ENCODE data around the gene FGFR1OP2.
"Not testable (repeated sequence)": the region's sequence is repeated elsewhere in the genome, so short reads cannot be mapped to it uniquely, and the experiment has no call there.

Gene FGFR1OP2

DNA sequence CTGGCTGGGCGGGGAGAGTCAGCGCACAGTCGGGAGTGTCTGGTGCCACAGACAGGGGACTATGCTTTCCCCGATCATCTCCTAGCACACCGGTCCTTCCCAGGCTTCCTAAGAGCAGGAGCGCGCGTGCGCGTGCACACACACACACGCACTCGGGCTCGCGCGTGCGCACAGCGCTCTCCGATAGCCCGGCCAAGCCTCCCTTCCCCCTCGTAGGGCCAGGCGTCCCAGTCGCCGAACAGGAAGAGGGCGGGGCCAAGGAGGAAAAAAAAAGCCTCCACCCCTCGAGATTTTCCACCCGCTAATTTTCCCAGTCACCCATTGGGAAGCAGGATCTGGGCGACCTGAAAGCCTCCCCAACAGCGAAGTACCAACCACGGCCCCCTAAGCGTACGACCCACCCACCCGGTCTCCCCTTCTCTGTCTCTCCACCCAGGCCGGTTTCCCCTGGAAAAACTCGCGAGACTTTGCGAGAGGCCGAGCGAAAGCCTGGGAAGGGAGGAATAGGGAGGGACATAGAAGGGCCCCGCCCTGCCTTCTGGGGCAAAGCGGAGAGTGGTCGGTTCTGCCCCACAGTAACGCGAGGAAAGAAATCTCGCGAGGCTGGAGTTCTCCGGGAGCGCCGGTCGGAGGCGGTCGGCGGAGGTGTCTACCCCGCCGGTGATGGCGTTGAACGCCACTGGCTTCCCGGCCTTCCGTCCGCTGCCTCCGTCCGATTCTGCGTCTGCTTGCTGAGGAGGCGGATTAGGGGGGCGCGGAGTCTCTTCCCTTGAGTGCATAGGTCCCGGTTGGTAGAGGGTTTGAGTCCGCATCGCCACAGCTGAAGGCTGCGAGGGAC is at the start of gene FGFR1OP2, which contains the start of gene INTS13:
Gene FGFR1OP2, plus strand, starts transcription at position 608 of the 838 bp plus-strand sequence. CDS start 15,689 bp downstream, outside the sequence.
Gene INTS13, minus strand, starts transcription at position 119 of the 838 bp plus-strand sequence. CDS start 1,178 bp downstream, outside the sequence.
- DNase-seq, result peak; percentile 98

DNA sequence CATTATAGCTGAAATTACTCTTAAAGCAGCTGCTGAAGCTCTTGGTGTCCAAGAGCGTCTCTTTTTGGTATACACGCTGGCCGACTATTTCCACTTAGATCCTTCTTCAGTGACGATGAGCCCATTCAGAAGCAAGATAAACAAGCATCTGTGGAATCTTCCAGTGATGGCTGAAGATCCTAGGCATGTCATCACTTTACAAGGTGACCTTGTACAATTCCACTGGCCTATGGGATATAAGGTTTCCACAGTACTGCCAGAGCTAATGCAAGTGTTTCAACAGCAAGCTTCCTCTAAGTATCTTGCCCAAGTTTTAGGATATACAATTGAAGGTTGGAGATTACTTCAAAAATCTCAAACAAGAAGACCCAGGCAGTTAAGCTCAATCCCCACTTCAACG is 47.5 kb upstream of the FGFR1OP2 start:
- DNase-seq, result no peak

DNA sequence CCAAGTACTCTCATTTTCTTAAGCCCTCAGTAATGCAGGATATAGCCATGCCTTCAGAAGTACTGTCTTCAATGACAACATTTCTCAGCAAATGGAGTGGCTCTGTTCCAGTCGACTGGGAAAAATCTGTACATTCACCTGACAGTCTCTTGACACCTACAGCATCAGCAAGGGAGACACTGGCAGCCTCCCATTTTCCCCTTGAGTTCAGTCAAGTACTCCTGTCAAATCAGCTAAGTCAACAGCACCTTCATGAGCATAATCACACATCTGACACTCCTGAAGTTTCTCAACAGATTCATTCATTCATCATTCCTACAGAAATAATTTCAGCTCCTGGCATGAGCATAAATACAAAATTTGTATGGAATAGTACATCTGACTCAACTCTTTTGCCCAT is 46.6 kb upstream of the FGFR1OP2 start:
- no peak for DNase-seq

DNA sequence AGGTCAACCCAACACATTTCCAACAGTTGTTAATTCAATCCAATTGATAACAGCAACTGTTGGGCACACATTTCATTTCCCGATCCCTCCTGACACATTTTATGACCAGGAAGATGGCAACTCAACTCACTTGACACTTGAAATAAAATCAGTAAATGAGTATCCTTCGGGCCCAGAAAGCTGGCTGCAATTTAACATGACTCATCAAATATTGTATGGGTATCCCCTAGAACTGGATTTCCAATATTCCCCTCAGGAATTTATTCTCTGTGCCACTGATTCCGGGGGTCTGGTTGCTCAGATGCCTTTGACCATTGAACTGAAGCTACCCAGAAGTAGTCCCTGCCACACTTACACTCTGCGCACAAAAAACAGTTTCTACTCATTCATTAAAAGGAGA is 42.6 kb upstream of the FGFR1OP2 start:
- no peak for DNase-seq

DNA sequence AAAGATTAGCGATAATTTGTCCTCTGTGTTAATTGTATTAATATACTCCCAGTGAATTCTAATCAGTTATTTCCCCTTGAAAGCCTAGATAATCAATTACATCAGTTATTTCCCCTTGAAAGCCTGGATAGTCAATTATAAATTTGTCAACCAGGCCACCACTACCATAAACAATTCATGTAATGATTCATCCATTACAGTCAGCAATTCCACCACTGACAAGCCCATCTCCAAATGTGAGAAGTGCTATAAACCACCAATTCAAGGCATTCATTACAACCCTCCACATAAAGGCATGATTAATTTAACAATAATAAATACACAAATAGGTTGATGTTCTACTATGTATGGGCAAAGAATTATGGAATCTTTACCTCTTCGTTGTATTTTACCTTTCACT is 41.4 kb upstream of the FGFR1OP2 start:
- no peak for DNase-seq

DNA sequence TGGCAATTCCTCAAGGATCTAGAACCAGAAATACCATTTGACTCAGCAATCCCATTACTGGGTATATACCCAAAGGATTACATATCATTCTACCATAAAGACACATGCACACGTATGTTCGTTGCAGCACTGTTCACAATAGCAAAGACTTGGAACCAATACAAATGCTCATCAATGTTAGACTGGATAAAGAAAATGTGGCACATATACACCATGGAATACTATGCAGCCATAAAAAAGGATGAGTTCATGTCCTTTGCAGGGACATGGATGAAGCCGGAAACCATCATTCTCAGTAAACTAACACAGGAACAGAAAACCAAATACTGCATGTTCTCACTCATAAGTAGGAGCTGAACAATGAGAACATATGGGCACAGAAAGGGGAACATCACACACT is 34.9 kb upstream of the FGFR1OP2 start:
- DNase-seq, result not testable (repeated sequence)

DNA sequence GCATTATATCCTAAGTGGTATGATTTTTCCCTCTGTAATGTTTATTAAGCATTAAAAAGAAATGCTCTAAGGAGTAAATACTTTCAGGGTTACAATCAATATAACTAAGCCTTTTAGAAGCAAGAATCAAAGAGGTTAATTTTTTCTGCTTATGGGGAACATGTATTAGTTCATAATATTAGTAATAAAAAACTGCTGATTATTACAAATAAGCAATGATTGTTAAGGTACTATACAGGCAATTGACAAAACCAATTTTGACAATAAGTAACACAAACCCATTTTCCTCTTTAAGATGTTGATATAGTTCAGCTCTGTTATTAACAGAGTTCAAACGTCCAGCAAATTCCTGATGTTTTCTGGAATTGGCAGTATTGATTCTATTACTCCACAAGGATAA is 32.2 kb upstream of the FGFR1OP2 start:
- DNase-seq, result no peak

DNA sequence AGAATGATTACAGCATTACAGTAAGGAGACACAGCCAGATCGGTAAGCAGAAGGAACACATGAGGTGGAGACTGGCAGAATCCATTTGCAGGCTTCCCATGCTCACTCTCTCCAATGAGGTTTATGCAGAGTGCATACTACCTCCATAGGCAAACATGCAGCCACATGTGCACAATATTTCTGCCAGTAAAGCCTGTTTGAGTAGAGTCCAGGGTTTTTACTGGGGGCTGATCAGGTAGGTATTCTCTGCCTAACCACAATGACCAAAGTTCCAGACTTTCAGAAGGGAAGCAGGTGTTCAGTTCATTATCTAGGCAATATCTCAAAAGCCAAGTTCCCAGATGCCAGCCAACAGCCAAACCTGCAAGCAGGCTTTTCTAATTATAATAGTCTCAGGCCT is 31.6 kb upstream of the FGFR1OP2 start:
- DNase-seq, result no peak

DNA sequence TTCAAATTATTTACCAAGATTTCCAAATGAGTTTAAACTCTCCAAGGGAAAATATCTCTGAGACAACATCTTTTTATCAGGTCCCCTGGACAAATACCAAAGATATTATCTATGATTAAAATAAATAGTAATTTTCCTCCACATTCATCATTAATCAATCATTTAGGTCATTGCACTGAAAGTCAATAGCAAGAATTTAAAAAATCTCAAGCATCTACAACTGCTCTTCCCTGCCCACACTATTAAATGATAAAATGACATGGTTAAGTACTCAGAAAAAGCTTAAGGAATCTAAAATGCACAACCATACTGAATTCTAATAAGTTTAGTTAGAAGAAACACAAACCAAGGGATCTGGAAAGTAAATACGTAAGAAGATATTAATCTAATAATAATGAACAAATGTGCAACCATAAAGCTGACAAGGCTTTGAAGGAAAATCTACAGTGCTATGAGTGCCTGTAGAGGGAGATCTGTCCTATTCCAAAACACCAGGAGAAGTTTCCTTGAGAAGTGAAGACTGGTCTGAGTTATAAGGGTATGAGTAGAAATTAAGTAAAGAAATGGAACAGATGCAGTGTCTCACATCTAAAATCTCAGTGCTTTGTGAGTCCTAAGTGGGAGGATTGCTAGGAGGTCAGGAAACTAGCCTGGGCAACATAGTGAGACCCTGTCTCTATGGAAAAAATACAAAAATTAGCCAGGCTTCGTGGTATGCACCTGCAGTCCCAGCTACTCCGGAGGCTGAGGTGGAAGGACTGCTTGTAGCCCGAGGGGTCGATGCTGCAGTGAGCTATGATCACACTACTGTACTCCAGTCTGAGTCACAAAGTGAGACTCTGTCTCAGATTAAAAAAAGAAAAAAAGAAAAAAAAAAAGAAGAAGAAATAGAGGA is 19.7 kb upstream of the FGFR1OP2 start:
- no peak for DNase-seq

DNA sequence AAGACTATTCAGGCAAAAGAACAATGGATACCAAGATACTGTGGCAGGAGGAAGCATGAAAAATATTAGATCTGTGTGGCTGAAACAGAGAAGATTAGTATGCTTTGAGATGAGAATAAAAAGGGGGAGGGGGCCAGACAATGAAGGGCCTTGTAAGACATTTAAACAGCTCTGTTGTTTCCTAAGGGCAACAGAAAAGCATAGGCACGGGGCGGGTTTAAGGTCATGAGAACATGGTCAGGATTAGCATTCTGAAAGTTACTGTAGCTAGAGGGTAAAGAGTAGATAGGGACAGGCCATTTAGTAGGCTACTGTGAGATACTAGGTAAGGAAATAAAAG is 19.1 kb upstream of the FGFR1OP2 start:
- no peak for DNase-seq

DNA sequence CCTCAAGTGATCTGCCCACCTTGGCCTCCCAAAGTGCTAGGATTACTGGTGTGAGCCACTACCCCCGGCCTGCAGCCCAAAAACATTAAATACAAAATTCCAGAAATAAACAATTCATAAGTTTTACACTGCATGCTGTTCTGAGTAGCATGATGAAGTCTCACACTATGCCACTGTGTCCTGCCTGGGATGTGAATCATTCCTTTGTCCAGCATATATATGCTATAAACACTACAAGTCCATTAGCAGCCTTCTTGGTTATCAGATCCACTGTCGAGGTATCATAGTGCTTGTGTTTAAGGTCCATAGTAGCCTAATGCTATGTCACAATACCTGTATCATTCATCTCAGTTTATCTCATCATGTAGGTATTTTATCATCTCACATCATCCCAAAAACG is 16.4 kb upstream of the FGFR1OP2 start:
- no peak for DNase-seq

DNA sequence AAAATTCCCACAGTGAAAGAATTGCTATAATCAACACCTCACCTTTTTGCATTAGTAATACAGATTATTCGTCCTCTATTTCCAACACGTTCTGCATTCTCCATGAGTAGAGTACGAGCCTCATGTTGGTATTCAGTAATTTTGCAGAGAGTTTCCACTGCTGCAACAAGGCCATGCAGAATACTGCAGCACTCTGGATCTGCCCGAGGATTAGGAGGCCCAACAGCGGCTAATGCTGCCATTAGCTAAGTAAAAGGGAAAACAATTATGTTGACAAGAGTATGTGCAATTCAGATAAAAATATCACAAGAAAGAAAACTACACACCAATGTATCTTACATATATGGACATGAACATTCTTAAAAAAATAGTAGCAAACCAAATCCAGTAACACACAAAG is 9.6 kb upstream of the FGFR1OP2 start:
- DNase-seq, result no peak

DNA sequence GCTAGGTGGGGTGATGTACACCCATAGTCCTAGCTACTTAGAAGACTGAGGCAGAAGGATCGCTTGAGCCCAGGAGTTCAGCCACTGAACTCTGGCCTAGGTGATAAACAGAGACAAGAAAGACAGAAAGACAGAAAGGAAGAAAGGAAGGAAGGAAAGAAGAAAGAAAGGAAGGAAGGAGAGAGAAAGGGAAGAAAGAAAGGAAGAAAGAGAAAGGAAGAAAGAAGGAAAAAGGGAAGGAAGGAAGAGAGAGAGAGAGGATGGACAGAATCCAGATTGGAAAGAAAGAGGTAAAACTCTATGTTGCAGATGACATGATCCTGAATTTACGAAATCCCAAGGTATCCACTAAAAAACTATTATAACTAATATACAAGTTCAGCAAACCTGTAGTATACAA is 8.7 kb upstream of the FGFR1OP2 start:
- DNase-seq, result no peak

DNA sequence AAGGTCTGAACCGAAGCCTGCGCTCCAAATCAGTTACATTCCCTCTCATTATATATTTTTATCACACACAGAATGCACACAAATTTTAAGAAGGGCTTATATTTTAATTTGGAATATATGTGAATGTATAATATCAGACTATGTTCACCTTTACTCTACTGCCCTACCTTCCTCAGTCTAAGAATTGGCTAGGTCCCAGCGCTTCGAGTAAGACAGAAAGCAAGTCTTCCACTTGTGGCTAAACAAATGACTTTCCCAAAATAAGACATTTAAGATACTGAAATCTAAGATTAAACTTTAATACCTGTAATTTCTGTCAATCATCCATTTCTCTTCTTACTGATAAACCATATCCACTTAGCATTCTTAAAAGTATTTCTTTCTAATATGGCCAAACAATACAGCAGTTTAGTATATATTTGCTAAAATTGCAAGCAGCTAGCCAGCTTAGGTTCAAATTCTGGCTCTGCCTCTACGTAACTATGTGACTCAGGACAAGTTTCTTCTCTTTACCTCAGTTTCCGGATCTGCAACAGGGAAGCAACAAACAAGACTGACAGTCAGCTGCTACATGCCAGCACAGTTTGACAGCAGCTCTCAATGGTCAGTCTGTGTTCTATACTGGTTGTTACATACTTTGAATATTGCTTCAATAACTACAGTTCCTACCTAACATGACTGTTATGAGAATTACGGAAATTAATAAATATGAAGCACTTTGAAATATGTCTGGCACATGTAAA is 2.5 kb upstream of the FGFR1OP2 start:
- peak in 1 of 2 donors; percentile 34 for DNase-seq

DNA sequence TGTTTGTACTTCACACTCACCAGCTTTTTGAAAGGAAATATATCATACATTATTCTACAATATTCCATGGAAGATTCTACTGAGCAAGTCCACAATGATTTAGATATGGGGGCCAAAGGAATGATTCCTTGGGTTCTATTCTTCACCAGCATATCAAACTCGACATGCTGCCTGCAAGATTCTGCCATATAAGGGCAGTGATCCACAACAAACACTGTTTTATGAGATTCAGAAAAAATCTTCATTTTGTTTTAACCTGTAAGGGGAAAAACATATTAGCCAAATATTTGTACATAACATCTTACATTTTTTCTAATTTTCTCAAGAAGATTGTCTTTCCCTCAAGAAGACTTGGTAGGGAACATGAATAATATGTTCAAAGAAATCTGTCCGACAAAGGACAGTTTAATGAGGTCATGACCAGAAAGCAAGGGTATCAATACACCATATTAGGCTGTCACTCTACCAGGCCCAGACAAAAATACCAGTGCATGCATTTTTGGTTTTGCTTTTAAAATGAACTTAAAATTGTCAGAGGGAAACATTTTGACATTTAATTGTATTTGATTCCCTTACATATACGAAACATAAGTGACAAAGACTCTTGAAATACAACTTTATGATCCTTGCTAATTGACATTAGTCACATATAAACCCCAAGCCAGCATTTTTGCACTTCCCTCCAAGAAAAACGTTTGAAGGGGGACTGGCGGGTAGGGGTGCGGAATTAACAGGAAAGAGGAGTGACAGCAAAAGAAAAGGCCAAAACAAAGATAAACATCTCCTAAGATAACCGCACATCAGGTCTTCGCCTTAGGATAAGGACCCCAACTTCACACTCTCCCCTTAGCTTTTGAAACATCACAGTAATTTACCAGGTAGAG is 1.5 kb upstream of the FGFR1OP2 start:
- DNase-seq, result peak in 1 of 2 donors; percentile 30

DNA sequence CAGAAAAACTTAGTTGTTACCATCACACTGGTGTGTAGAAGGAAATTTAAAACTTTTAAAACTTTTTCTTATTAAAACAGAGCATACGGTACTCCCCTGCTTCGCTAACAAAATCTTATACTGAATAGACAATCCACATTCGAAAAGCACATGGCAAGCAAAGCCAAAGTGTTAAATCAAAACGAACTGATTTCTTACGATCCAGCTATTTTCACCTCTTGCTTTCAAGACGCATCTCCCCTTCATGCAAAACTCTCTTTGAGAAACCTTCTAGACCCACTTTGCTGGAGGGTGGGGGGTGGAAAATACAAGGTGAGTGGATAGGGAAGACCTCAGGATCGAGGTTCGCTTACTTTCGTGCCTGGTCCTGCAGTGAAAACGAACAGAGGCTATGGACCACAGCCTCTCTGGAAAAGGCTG is 817 bp upstream of the FGFR1OP2 start:
- DNase-seq, result no peak

DNA sequence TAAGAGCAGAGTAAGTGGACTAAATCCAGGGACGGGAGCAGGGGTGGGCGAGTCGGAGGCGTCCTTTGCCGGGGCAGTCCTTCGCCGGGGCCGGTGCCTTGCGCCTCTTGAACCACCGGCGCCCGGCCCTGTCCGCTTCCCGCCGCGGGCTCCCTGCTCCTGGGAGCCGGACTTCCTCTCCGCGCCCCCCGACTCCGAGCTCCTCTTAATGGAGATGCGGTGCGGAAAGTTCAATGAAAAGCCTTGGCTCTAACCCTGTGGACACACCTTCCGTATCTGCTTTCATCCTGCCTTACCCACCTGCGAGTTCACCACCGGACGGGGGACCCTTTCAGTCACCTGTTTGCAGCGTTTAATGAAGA is 412 bp downstream of the FGFR1OP2 start:
- peak; percentile 3 to 26 for DNase-seq

DNA sequence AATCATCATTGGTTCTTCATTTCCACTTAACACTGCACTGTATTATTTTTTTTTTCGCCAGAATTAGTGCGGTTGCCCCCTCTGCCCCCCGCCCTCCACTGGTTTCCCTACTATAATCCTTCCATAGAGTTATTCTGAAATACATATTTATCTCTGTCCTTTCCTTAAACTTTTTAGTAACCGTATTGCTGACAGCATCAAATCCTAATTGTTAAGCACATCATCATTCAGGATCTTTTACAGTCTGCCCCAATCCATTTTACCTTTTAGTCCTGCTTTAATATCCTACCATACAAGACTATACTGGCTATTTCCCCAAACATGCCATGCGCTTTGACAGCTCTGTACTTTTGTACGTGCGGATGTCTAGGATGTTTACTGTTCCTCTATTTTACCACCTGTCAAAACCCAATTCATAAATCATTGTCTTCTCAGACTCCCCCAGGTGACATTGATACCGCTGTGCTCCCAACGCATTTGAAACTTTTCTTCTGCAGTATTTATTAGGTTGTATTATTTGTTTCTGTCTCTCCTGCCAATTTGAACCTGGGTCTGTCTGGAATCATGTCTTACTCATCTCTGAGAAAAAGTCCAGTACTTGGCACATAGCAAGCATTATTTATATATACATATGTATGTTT is 1.0 kb downstream of the FGFR1OP2 start:
- DNase-seq, result peak in 1 of 2 donors; percentile 23

DNA sequence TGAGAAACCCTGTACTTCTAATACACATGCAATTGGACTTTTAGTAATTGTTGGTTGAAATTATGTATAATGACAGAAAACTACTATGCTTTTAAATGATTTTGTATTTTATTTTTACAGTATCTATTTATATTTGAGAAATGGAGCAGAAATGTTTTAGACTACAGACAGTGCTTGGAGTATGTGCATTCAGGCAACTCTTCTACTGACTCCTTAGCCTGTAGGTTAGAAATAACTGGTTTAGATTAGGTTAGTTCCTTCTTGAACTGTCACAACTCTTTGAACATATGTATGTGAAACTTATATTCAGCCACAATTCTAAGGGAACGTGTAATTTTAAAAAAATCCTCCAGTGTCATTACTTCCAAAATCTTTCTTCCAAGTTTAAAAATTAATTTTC is 1.7 kb downstream of the FGFR1OP2 start:
- DNase-seq, result no peak

DNA sequence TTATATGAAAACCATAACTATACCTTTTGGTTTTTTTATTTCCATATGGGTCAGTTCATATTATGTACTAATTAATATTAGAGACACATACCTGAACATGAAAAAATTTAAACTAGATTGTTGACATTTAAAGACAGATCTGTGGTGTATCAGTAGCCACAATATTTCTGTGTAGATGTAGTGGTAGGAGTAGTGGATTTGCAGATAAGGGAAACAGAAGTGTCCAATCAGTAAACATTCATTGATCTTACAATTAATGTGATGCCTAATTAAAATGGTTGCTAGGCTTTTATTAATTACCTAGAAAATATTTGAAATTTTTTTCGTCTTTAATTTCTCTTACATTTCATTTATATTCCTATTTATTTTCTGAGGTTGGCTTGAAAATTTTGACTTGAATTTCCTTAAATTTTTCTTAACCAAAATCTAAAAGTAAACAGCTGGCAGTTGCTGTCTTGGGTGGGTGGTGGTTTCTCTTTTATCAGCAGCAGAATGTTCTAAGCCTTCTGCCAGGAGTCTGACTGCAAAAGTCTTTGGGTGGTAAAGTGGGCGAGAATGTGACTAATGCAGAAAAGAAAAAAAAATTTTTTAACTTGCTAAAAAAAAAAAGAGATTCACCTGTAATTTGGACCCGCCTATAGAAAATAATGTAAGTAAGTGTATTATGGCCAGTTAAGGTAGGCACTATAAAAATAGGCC is 2.4 kb downstream of the FGFR1OP2 start:
- peak; percentile 13 to 51 for DNase-seq

DNA sequence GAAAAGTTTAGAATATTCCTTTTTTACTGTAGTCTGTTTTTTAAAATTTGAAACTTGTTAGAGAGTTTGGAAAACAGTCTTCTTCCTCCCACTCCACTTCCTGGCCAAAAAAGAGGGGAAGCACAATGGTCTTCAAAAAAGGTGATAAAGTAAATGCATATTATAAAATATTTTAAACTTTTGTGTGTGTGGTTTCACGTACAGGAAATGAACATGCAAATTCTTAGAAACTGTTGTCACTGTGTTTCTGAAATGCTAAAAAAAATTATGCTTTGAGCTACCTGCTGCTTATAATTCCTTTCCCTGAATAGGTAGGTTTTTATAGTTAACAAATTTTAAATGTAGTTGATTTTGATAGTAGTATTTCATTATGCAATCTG is 2.9 kb downstream of the FGFR1OP2 start:
- DNase-seq, result peak in 1 of 2 donors; percentile 37
